Motor neuron (in vitro differentiated cells): Measurements from ENCODE around the gene SEMA4A. TPM values are rescaled to one million over a fixed set of nuclear protein-coding genes. Genes with fewer than 3 reads are reported as not detected.
"Not testable (repeated sequence)": the region's sequence is repeated elsewhere in the genome, so short reads cannot be mapped to it uniquely, and the experiment has no call there.

ENCODE experiments used
- ATAC-seq, 8 experiments: fragments of 200-7000 bp; cut with Tn5 transposase; replicated peaks in 6 of 8; 2 replicates each; pipeline ENCODE4 v1.8.0; 2021; ENCODE audit warnings: mild to moderate bottlenecking in 8 of 8, moderate library complexity in 8 of 8
- H3K27ac ChIP-seq, 2 donors: fragments of 250-450 bp; sonication (Bioruptor Pico); 2 replicates each; pipeline ENCODE4 v1.9.0; 2021; ENCODE audit warnings: antibody characterized with exemption in 2 of 2, mild to moderate bottlenecking in 2 of 2, moderate library complexity in 1 of 2
- H3K4me1 ChIP-seq, 2 donors: fragments of 250-450 bp; sonication (Bioruptor Pico); replicated peaks in 1 of 2; 2 replicates each; pipeline ENCODE4 v1.6.1; 2021; ENCODE audit warnings: antibody characterized with exemption in 2 of 2, mild to moderate bottlenecking in 2 of 2, moderate library complexity in 1 of 2
- H3K4me3 ChIP-seq, 5 donors: fragments of 250-450 bp; sonication (Bioruptor Pico); 2 replicates each; pipeline ENCODE4 v1.9.0; 2021; ENCODE audit warnings: antibody characterized with exemption in 5 of 5, mild to moderate bottlenecking in 5 of 5, moderate library complexity in 4 of 5
- WGBS, 10 experiments: fragments of 450-650 bp; shearing (Covaris generic); methylation state at CpG; one replicate each; pipeline ENCODE4 v1.0.0; 2022; 5-methylcytosine and 5-hydroxymethylcytosine counted together
- in situ Hi-C, 9 experiments: fragments of 400-800 bp; cut with MboI; loops; one replicate each; pipeline ENCODE4 v1.15.0; 2021; ENCODE audit warnings: low sequenced_read_pairs in 9 of 9, low pct_unique_long_range_greater_than_20kb in 2 of 9; ENCODE audit not compliant: unreplicated experiment in 9 of 9
- total RNA-seq, 8 experiments: library from RNA; unstranded; fragments of 300-600 nt; gene quantifications; 2 replicates each; pipeline versions ENCODE4 v1.2.3 to v1.2.4, GENCODE V29; 2022

The SEMA4A gene
- total RNA-seq, 8 experiments from 2014 or later, result 0.85 to 6.1 (median 2.7) TPM

DNA sequence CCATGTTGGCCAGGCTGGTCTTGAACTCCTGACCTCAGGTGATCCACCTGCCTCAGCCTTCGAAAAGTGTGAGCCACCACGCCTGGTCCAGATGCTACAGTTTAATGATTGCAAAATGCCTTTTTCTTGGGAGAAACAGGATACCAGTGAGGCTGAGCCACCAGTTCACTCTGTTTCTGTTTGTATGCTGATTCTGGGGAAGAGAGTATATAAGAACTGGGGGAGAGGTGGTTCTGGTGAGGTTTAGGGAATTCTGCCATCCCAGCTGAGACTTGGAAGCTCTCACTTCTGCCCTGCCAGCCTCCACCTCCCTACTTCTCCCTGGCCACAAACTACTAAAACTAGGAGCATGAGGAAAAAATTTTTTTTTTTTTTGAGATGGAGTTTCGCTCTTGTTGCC is 51.3 kb downstream of the SEMA4A start:
- Histone ChIP-seq H3K27ac (no peak overlapping the region), H3K4me1 (no peaks in the 10 kb centered on the region), H3K4me3 (no peak overlapping the region)
- in situ Hi-C loops, result loop anchor here in 2 of 9 experiments (25.0 kb wide), 1 partner anchor 117 kb away; the partner anchor contains the start of gene MEX3A (in 2 of the 2)
- no peak for ATAC-seq
- WGBS, 10 experiments, result 94 to 100% (median 100%) methylated on average over 1 to 2 of the region's 3 CpGs; no CpG with 5 or more reads in 5 of the 10 experiments

DNA sequence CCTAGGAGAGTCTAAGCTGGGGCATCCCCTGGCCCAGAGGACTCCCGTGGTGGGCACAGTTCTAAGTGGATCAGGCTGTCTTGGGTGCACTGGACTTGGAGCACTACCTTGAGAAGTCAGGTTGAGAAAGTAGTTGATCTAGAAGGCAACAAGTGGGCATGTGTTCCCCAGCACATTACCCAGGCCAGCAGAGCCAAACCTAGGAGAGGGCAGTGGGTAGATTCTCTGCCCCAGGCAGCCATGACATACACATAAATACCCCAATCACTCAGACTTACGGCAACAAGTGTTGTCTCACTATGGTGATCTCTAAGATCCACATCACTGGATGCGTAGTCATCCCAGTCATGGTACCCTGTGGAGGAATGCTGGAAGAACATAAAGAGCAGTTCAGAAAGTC is 57.9 kb downstream of the SEMA4A start:
- ATAC-seq, result no peak
- in situ Hi-C loops, result loop anchor here in 3 of 9 experiments (10.0 to 25.0 kb wide), 2 partner anchors 66 to 124 kb away; partner anchors contain the start of gene MEX3A (in 2 of the 3)
- H3K4me3 ChIP-seq, result no peak overlapping the region
- 88 to 100% (median 100%) methylated on average over 1 to 3 of the region's 3 CpGs; no CpG with 5 or more reads in 5 of the 10 experiments for WGBS, 10 experiments
- H3K27ac ChIP-seq, result no peak overlapping the region
- H3K4me1 ChIP-seq, result peaks cover 12% of the 10 kb centered on the region in 2 donors

DNA sequence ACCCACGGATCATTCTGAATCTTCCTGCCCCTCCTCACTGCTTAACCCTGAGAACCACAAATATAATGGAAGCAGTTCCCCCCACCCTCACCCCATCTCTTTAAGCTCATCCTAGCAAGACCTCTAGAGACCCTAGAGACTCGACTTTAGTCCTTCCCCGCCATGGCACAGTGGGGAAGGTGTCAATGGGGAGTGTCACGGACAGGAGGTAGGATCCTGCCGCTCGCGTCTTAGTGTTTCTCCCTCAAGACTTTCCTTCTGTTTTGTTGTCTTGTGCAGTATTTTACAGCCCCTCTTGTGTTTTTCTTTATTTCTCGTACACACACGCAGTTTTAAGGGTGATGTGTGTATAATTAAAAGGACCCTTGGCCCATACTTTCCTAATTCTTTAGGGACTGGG is 58.7 kb downstream of the SEMA4A start:
- peak overlapping the region; percentile 58 to 82 (median 67) for H3K4me3 ChIP-seq
- WGBS, 10 experiments, result 50 to 100% (median 88%) methylated on average over 1 to 9 of the region's 9 CpGs; no CpG with 5 or more reads in 2 of the 10 experiments
- in situ Hi-C loops, result loop anchor here in 3 of 9 experiments (10.0 to 25.0 kb wide), 2 partner anchors 67 to 125 kb away; partner anchors contain the start of gene MEX3A (in 2 of the 3)
- peaks cover 12% of the 10 kb centered on the region in 2 donors for H3K4me1 ChIP-seq
- peak overlapping the region; percentile 98 to 99 for H3K27ac ChIP-seq
- ATAC-seq, result no peak

DNA sequence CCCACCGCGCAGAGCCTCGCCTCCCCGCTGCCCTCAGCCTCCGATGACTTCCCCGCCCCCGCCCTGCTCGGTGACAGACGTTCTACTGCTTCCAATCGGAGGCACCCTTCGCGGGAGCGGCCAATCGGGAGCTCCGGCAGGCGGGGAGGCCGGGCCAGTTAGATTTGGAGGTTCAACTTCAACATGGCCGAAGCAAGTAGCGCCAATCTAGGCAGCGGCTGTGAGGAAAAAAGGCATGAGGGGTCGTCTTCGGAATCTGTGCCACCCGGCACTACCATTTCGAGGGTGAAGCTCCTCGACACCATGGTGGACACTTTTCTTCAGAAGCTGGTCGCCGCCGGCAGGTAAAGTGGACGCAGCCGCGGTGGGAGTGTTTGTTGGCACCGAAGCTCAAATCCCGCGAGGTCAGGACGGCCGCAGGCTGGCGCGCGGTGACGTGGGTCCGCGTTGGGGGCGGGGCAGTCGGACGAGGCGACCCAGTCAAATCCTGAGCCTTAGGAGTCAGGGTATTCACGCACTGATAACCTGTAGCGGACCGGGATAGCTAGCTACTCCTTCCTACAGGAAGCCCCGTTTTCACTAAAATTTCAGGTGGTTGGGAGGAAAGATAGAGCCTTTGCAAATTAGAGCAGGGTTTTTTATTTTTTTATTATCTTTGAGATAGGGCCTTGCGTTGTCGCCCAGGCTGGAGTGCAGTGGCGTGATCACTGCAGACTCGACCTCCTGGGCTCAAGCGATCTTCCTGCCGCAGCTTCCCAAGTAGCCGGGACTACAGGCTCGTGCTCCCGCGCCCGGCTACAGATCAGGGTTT is 59.7 kb downstream of the SEMA4A start, which contains the start of gene PMF1:
Gene PMF1 (plus strand): TSS at position 175 of the 811 bp plus-strand sequence. CDS start 9 bp downstream, at position 184.
- H3K4me1 ChIP-seq, result peaks cover 12% of the 10 kb centered on the region in 2 donors
- in situ Hi-C loops, result loop anchor here in 3 of 9 experiments (10.0 to 25.0 kb wide), 2 partner anchors 68 to 126 kb away; partner anchors contain the start of gene MEX3A (in 2 of the 3)
- peak; percentile 93 to 96 (median 95) for ATAC-seq
- peak within 1 kb of the TSS; percentile 58 to 82 (median 67) for H3K4me3 ChIP-seq
- peak within 1 kb of the TSS; percentile 98 to 99 for H3K27ac ChIP-seq
- WGBS, 10 experiments, result 0 to 5% (median 1%) methylated on average over 3 to 31 of the region's 61 CpGs; no CpG with 5 or more reads in 3 of the 10 experiments

DNA sequence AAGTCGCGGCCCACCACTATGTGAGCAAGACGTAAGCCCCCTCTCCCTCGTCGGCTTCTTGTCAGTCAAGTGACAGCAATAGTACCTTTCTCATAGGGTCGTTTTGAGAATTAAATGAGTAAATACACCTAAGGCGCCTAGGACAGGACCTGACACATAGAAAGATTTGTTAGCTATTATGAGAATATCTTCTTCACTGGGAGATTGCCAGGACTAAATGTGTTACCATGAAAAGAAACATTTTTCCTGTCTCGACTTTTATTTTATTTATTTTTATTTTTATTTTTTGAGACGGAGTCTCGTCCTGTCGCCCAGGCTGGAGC is 60.2 kb downstream of the SEMA4A start:
- no peak for ATAC-seq
- Histone ChIP-seq H3K27ac (peak overlapping the region; percentile 98 to 99), H3K4me1 (peaks cover 12% of the 10 kb centered on the region in 2 donors), H3K4me3 (peak overlapping the region; percentile 58 to 82 (median 67))
- in situ Hi-C loops, result loop anchor here in 3 of 9 experiments (10.0 to 25.0 kb wide), 2 partner anchors 69 to 126 kb away; partner anchors contain the start of gene MEX3A (in 2 of the 3)
- 0 to 73% (median 23%) methylated on average over 1 to 11 of the region's 11 CpGs for WGBS, 10 experiments

DNA sequence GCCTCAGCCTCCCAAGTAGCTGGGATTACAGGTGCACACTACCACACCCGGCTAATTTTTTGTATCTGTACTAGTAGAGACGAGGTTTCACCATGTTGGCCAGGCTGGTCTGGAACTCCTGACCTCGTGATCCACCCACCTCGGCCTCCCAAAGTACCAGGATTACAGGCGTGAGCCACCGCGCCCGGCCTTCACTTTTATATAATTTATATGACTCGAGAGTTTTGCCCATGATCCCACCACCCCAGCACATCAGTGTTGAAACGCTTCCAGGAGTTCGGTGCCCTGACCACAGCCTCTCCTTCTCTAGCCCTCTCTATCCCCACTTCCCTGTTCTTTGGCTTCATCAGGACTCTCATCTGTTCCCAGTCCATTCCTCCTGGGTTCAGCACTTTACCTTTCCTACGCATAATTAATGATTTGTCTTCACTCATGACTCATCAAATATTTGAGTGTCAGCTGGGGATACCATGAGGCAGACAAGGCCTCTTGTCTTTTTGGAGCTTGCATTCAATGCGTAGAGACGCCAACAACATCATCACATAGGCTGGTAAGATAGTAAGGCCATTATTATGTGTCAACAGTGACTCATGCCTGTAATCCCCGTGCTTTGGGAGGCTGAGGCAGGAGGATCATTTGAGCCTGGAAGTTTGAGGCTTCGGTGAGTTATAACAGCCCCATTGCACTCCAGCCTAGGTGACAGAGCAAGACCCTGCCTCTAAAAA is 60.8 kb downstream of the SEMA4A start:
- 77 to 95% (median 87%) methylated on average over 4 to 16 of the region's 16 CpGs; no CpG with 5 or more reads in 1 of the 10 experiments for WGBS, 10 experiments
- ATAC-seq, result no peak
- in situ Hi-C loops, result loop anchor here in 3 of 9 experiments (10.0 to 25.0 kb wide), 2 partner anchors 69 to 127 kb away; partner anchors contain the start of gene MEX3A (in 2 of the 3)
- Histone ChIP-seq H3K4me1 (peaks cover 12% of the 10 kb centered on the region in 2 donors), H3K4me3 (peak overlapping the region; percentile 58 to 82 (median 67)), H3K27ac (peak overlapping the region; percentile 98 to 99)

DNA sequence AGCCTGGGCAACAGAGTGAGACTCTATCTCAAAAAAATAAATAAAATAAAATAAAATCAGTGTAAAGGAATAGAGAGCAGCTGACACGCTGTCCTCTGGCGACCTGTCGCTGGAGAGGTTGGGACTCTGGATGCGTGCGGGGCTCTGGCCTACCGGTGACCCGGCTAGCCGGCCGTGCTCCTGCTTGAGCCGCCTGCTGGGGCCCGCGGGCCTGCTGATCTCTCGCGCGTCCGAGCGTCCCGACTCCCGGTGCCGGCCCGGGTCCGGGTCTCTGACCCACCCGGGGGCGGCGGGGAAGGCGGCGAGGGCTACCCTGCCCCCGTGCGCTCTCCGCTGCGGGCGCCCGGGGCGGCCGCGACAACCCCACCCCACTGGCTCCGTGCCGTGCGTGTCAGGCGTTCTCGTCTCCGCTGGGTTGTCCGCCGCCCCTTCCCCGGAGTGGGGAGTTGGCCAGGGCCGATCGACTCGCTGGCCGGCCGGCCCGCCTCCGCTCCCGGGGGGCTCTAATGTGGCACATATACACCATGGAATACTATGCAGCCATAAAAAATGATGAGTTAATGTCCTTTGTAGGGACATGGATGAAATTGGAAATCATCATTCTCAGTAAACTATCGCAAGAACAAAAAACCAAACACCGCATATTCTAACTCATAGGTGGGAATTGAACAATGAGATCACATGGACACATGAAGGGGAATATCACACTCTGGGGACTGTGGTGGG is 63.1 kb downstream of the SEMA4A start:
- in situ Hi-C loops, result loop anchor here in 3 of 9 experiments (10.0 to 25.0 kb wide), 2 partner anchors 72 to 129 kb away; partner anchors contain the start of gene MEX3A (in 2 of the 3)
- not testable (repeated sequence) for ATAC-seq, H3K4me3 ChIP-seq, H3K27ac ChIP-seq
- 95 to 100% (median 97%) methylated on average over 1 to 21 of the region's 55 CpGs; no CpG with 5 or more reads in 5 of the 10 experiments for WGBS, 10 experiments
- peaks cover 12% of the 10 kb centered on the region in 2 donors for H3K4me1 ChIP-seq

DNA sequence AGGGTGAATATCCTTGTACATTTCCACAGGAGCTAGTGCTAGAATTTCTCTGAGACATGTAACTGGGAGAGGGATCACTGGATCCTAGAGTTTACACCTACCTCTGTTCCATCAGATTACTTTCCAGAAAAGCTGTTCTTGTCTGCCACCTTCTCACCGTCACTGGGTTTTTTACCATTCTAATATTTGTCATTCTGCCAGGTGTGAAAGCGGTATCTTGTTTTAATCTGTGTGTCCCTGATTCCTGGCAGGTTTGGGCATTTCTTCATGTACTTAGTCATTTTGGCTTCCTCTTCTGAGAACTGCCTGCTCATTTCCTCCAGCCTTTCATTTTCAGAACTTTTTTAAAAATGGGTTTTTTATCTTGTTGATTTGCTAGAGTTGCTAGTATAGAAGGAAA is 64.5 kb downstream of the SEMA4A start:
- WGBS, 10 experiments, result 31 to 100% (median 95%) methylated on average over 1 to 2 of the region's 2 CpGs
- Histone ChIP-seq H3K27ac (no peak overlapping the region), H3K4me3 (no peak overlapping the region), H3K4me1 (peaks cover 7% of the 10 kb centered on the region in 2 donors)
- in situ Hi-C loops, result loop anchor here in 3 of 9 experiments (10.0 to 25.0 kb wide), 2 partner anchors 73 to 131 kb away; partner anchors contain the start of gene MEX3A (in 2 of the 3)
- no peak for ATAC-seq

DNA sequence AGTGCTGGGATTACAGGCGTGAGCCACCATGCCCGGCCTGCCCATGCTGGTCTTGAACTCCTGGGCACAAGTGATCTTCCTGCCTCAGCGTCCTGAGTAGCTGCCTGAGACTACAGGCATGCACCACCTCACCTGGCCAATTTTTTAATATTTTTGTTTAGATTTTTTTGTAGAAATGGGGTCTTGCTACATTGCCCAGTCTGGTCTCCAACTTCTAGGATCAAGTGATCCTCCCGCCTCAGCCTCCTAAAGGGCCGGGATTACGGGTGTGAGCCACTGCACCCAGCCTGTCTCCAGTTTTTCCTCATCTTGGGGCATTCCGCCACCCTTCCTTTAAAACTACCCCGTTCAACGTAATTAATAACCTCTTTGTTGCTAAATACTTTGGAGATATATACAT is 66.8 kb downstream of the SEMA4A start:
- in situ Hi-C loops, result loop anchor here in 5 of 9 experiments (10.0 to 25.0 kb wide), 4 partner anchors 75 to 135 kb away; partner anchors contain the start of gene MEX3A (in 3 of the 5)

DNA sequence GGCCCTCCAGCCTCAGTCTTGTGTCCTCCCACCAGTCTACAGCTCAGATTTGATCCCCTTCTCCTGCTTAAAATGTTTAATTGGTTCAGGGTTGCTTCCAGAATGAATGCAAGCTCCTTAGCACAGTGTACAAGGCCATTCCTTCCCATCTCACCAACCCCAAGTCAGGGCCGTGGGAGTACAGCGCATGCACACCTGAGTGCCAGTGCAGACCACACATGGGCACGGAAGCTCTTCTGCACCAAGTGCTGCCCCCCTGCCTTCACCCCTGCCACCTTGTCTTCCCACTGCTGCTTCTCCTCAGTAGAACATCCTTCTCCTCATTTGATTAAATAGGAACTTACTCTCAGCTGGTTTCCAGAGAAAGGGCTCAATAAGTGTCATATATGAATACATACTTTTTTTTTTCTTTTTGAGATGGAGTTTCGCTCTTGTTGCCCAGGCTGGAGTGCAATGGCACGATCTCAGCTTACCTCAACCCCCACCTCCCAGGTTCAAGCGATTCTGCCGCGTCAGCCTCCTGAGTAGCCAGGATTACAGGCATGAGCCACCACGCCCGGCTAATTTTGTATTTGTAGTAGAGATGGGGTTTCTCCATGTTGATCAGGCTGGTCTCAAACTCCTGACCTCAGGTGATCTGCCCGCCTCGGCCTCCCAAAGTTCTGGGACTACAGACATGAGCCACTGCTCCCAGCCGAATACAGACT is 68.8 kb downstream of the SEMA4A start:
- no peak overlapping the region for H3K27ac ChIP-seq
- ATAC-seq, result no peak
- no peak overlapping the region for H3K4me3 ChIP-seq
- no peaks in the 10 kb centered on the region for H3K4me1 ChIP-seq
- in situ Hi-C loops, result loop anchor here in 5 of 9 experiments (10.0 to 25.0 kb wide), 4 partner anchors 77 to 137 kb away; partner anchors contain the start of gene MEX3A (in 3 of the 5)
- WGBS, 10 experiments, result 89 to 100% (median 95%) methylated on average over 1 to 12 of the region's 13 CpGs; no CpG with 5 or more reads in 3 of the 10 experiments

More for the DNA sequence above, 66.8 kb downstream of the SEMA4A start:
- Histone ChIP-seq H3K4me1 (no peaks in the 10 kb centered on the region), H3K4me3 (no peak overlapping the region), H3K27ac (no peak overlapping the region)
- WGBS, 10 experiments, result 80 to 100% (median 94%) methylated on average over 1 to 8 of the region's 9 CpGs; no CpG with 5 or more reads in 4 of the 10 experiments
- ATAC-seq, result no peak

DNA sequence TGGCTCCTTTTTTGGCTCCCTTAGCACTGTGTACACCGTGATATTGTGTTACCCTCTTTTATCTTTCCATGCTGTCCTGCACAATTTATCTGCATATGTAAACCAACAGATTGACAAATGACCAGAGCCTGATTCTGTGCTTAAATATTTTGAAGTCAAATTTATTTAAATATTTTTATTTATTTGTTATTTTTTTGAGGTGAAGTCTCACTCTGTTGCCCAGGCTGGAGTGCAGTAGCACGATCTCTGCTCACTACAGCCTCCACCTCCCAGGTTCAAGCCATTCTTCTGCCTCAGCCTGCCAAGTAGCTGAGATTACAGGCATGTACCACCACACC is 72.3 kb downstream of the SEMA4A start:
- ATAC-seq, result no peak
- Histone ChIP-seq H3K4me3 (no peak overlapping the region), H3K4me1 (no peaks in the 10 kb centered on the region), H3K27ac (no peak overlapping the region)
- in situ Hi-C loops, result loop anchor here in 6 of 9 experiments (10.0 to 25.0 kb wide), 5 partner anchors 81 to 141 kb away; partner anchors contain the start of gene MEX3A (in 3 of the 6)
- 0 to 5% (median 0%) methylated on average over 1 to 2 of the region's 2 CpGs; no CpG with 5 or more reads in 3 of the 10 experiments for WGBS, 10 experiments
